ENCODE data around the gene RFX5. TPM values are rescaled to one million over a fixed set of nuclear protein-coding genes. Genes with fewer than 3 reads are reported as not detected.
A peak's percentile ranks its signal among the peaks of the same experiment; 100 is the strongest.
"Not testable (repeated sequence)": the region's sequence is repeated elsewhere in the genome, so short reads cannot be mapped to it uniquely, and the experiment has no call there.

RFX5 gene
- polyA plus RNA-seq, result 35.0 to 61.9 TPM (median 55.4 TPM) in 3 replicates
- polyA plus RNA-seq (2011; ENCODE audit: low read depth), result 3.4 TPM
- 28.6 and 48.7 TPM in 2 replicates for polyA plus RNA-seq (2011; cell fraction: cytosol; rRNA removed)
- polyA plus RNA-seq (2011; cell fraction: nucleus; rRNA removed), result 68.3 and 71.6 TPM in 2 replicates
- polyA plus RNA-seq (2012; ENCODE audit: low replicate concordance), result 11.1 and 28.3 TPM in 2 replicates
- polyA minus RNA-seq, result 51.3 to 174 TPM (median 62.4 TPM) in 3 replicates
- polyA minus RNA-seq (2011; cell fraction: cytosol; rRNA and poly(A)+ RNA removed), result 34.5 TPM
- polyA minus RNA-seq (2011; cell fraction: nucleus; rRNA and poly(A)+ RNA removed), result 31.4 and 44.1 TPM in 2 replicates

GRCh38 chr1:151346769-151347522 is at the start of gene RFX5:
TSS of gene RFX5 (minus strand) at chr1:151347252. CDS start at chr1:151346320, 932 bp downstream.
- Histone ChIP-seq H3K4me3 (ENCODE audit: control insufficient read depth in 2 of 3, extremely low read depth in 1 of 3, insufficient read depth in 2 of 3, low read depth in 1 of 3, low read length in 3 of 3) (peak within 1 kb of the TSS; percentile 74 to 84 (median 74)), H3K4me1 (ENCODE audit: control insufficient read depth, extremely low read depth, insufficient read depth, low read length) (peaks cover 4% of the 10 kb centered on the region), H3K9me3 (ENCODE audit: control insufficient read depth, low read depth, low read length) (no peaks in the 10 kb centered on the region), H2AFZ (ENCODE audit: control insufficient read depth, low read length) (peak within 1 kb of the TSS; percentile 76), H3K27me3 (ENCODE audit: control insufficient read depth, extremely low read depth, insufficient read depth, low read length) (no peaks in the 10 kb centered on the region), H3K4me2 (ENCODE audit: control insufficient read depth, extremely low read depth, insufficient read depth, low read depth, low read length) (peak within 1 kb of the TSS; percentile 68), H3K79me2 (ENCODE audit: control insufficient read depth, insufficient read depth, low read length) (no peaks in the 10 kb centered on the region), H3K27ac (ENCODE audit: control insufficient read depth, insufficient read depth, low read length) (peak within 1 kb of the TSS; percentile 99), H3K9ac (ENCODE audit: control insufficient read depth, extremely low read depth, insufficient read depth, low read length) (peak within 1 kb of the TSS; percentile 98), H4K20me1 (ENCODE audit: control insufficient read depth, extremely low read depth, insufficient read depth, low read length) (no peaks in the 10 kb centered on the region), H3K9me1 (ENCODE audit: control insufficient read depth, extremely low read depth, insufficient read depth, low read length) (no peaks in the 10 kb centered on the region), H3K36me3 (ENCODE audit: control insufficient read depth in 2 of 2, extremely low read depth in 1 of 2, insufficient read depth in 2 of 2, low read length in 2 of 2) (peaks cover 17 to 21% of the 10 kb centered on the region in 2 experiments)
- dilution Hi-C loops (cut with MboI; ENCODE audit: extremely low pct_ligation_motif_present, low sequenced_read_pairs), result no loop called here
- peak; percentile 89 for DNase-seq (ENCODE audit: low read depth, low spot score)
- no peak for TF ChIP-seq EZH2 (IDR thresholded peaks at IDR 0.05; ENCODE audit: low read length)
- no peak for TF ChIP-seq CTCF (optimal IDR thresholded peaks at IDR 0.05 in 1 of 3, IDR thresholded peaks at IDR 0.05 in 1 of 3, conservative IDR thresholded peaks at IDR 0.05 in 1 of 3; ENCODE audit: extremely low read depth in 1 of 3, insufficient read depth in 2 of 3, low read length in 3 of 3)
- peak; percentile 57 for FAIRE-seq

- dilution Hi-C loops (cut with MboI; ENCODE audit: extremely low pct_ligation_motif_present, low sequenced_read_pairs); H3K4me2 ChIP-seq (ENCODE audit: control insufficient read depth, extremely low read depth, insufficient read depth, low read depth, low read length); H3K9ac ChIP-seq (ENCODE audit: control insufficient read depth, extremely low read depth, insufficient read depth, low read length); H3K9me3 ChIP-seq (ENCODE audit: control insufficient read depth, low read depth, low read length); FAIRE-seq; H3K27ac ChIP-seq (ENCODE audit: control insufficient read depth, insufficient read depth, low read length); DNase-seq (ENCODE audit: low read depth, low spot score); H4K20me1 ChIP-seq (ENCODE audit: control insufficient read depth, extremely low read depth, insufficient read depth, low read length); H3K4me3 ChIP-seq (ENCODE audit: control insufficient read depth in 2 of 3, extremely low read depth in 1 of 3, insufficient read depth in 2 of 3, low read depth in 1 of 3, low read length in 3 of 3); H2AFZ ChIP-seq (ENCODE audit: control insufficient read depth, low read length); H3K9me1 ChIP-seq (ENCODE audit: control insufficient read depth, extremely low read depth, insufficient read depth, low read length); H3K27me3 ChIP-seq (ENCODE audit: control insufficient read depth, extremely low read depth, insufficient read depth, low read length): not testable (repeated sequence)
- H3K79me2 ChIP-seq (ENCODE audit: control insufficient read depth, insufficient read depth, low read length), result peaks cover 20% of the 10 kb centered on the region
- H3K4me1 ChIP-seq (ENCODE audit: control insufficient read depth, extremely low read depth, insufficient read depth, low read length), result peaks cover 12% of the 10 kb centered on the region
- peaks cover 6 to 12% of the 10 kb centered on the region in 2 experiments for H3K36me3 ChIP-seq (ENCODE audit: control insufficient read depth in 2 of 2, extremely low read depth in 1 of 2, insufficient read depth in 2 of 2, low read length in 2 of 2)
Observed at GRCh38 chr1:151396265-151396664, 49.2 kb upstream of the RFX5 start.

Data from keratinocyte (primary cell).